Fibroblast of the aortic adventitia (primary cell): ENCODE measurements around the gene DYNLT3. TPM values are rescaled to one million over a fixed set of nuclear protein-coding genes. Genes with fewer than 3 reads are reported as not detected.

ENCODE experiments used
- DNase-seq: peaks from one replicate; pipeline ENCODE4 v3.0.0-alpha.2; 2010; ENCODE audit warnings: low read depth
- H3K4me3 ChIP-seq: 2 replicates; pipeline ENCODE4 v1.5.1; 2011; ENCODE audit warnings: low read depth, mild to moderate bottlenecking, control low read depth, low read length, moderate library complexity
- CTCF ChIP-seq: IDR thresholded peaks from 2 replicates; pipeline ENCODE4 v1.5.1; 2011; ENCODE audit warnings: mild to moderate bottlenecking, low read length, control low read depth, inconsistent platforms; ENCODE audit not compliant: insufficient read depth
- total RNA-seq: library from RNA; depleted of rRNA; stranded (reverse); fragments of >200 nt; gene quantifications from 2 replicates; pipeline ENCODE4 v1.2.3, GENCODE V29; 2012; ENCODE audit warnings: low replicate concordance

The DYNLT3 gene
- total RNA-seq, 1 donor: 64.2 TPM

DNA sequence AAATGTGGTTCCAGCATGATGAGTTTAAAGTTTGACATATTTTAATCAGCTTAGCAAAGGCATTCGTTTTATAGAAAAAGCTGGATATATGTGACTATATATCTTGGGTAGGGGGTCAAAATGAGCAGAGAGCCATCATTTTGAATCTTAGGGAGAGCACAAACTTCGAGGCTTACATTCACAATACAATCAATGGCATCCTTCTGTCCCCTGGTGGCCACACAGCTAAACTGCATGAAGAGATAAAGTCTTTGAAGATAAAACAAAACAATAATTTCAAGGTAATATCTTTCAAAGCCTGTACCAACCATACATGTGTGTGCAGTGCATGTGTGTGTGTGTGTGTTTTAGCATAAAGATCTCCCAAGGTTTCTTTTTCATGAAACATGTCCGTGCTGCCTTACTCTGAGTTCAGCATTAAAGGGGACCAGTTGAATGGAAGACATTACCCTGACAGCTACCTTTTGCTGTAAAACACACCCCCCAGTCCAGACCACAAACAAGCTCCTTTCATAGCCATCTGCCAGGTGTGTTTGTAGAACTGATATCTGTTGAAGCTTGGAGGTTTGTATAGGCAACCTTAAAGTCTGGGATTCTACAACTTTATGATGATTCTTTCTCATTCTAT is 22.0 kb downstream of the DYNLT3 start:
- no peak overlapping the region for H3K4me3 ChIP-seq
- TF ChIP-seq CTCF: peak; percentile 88
- peak; percentile 49 for DNase-seq

- no peak for DNase-seq
- no peak for TF ChIP-seq CTCF
- no peak overlapping the region for H3K4me3 ChIP-seq
Measured at GRCh38 chrX:37824491-37825214, 22.7 kb downstream of the DYNLT3 start.

- H3K4me3 ChIP-seq: no peak overlapping the region
- TF ChIP-seq CTCF: no peak
- no peak for DNase-seq
Measured at GRCh38 chrX:37820646-37821045, 26.7 kb downstream of the DYNLT3 start.

- no peak for DNase-seq
- no peak overlapping the region for H3K4me3 ChIP-seq
- no peak for TF ChIP-seq CTCF
Measured at GRCh38 chrX:37818031-37818430, 29.3 kb downstream of the DYNLT3 start.

DNA sequence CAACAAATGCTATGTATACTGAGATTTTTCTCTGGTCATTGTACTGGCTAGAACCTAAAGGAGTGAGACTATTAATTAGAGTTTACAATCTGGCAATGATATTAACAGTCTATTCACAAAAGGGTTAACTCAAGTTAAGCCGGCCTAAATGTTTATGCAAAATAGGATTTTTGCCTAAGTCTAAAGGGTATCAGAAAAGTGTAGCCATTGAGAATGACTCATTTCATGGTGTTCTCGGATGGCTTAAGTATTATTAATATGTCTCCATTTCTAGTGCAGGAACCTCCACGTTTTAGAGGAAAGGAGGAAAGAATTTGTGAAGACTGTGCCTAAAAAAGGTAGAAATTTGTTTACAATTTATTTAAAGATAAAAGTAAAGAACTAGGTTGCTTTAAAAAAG is 29.8 kb downstream of the DYNLT3 start:
- no peak for TF ChIP-seq CTCF
- DNase-seq: no peak
- no peak overlapping the region for H3K4me3 ChIP-seq

- no peak for TF ChIP-seq CTCF
- no peak overlapping the region for H3K4me3 ChIP-seq
- DNase-seq: no peak
Measured at GRCh38 chrX:37817176-37817575, 30.2 kb downstream of the DYNLT3 start.

DNA sequence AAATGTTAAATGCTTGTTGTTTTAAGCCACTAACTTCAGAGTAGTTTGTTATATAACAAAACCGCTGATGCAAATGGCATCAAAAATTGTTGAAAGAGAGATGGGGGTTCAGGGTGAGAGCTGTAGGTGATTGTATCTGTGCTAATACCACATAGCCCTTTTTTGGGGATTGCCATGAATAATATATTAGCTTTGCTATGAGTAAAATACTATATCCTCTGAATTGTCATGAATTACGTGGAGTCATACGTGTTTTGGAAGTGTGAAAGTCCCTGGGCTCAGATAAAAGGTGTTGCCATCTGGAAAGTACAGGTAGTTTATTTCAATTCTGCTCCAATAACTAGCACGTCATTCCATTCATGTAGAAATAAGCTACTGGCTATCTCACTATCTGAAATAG is 30.6 kb downstream of the DYNLT3 start:
- no peak overlapping the region for H3K4me3 ChIP-seq
- TF ChIP-seq CTCF: no peak
- no peak for DNase-seq
